GM19438 (cell line): ENCODE data around the gene BEND2.
"Not testable (repeated sequence)": the region's sequence is repeated elsewhere in the genome, so short reads cannot be mapped to it uniquely, and the experiment has no call there.

ENCODE experiments used
- ATAC-seq: cut with Tn5 transposase; IDR thresholded peaks from one replicate; pipeline ENCODE4 v1.9.1; 2021; ENCODE audit warnings: low read depth; ENCODE audit not compliant: unreplicated experiment

The BEND2 gene

DNA sequence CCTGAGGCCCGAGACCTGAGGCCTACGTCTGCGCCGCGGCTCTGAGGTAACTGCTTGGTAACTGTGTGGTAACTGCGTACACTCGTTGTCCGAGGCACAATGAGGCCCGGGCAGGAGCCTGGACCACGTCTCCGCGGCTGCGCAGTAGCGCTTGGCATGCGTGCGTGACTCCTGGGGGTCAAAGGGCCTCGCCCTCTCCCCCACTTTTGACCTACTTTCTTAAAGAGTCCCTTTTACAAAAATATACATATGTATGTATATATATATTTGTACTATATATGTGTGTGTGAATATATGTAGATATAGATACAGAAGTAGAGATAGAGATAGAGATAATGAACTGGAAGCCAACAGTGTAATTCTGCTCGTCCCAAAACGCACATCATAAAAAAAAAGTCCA, at the start of gene BEND2:
Gene BEND2 (minus strand): TSS at position 101 of the 400 bp plus-strand sequence. CDS start 136 bp downstream, outside the sequence.
- no peak for ATAC-seq

DNA sequence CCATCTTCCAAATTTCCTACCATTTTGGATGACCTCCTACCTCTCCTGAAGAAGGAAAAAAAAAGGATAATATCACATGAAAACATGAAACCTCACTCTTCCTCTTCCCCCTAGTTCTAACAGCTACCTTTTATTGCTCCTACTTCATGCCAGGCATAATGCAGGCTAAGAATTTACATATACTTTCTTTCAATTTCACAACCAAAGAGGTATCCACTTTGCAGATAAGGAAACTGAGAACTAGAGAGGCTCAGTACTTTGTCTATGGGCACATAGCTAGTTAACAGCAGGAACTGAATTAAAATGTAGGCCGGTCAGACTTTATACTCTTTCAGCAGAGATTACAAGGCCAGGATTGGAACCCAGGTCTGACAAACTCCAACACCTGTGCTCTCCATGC, 34.4 kb upstream of the BEND2 start:
- no peak for ATAC-seq

DNA sequence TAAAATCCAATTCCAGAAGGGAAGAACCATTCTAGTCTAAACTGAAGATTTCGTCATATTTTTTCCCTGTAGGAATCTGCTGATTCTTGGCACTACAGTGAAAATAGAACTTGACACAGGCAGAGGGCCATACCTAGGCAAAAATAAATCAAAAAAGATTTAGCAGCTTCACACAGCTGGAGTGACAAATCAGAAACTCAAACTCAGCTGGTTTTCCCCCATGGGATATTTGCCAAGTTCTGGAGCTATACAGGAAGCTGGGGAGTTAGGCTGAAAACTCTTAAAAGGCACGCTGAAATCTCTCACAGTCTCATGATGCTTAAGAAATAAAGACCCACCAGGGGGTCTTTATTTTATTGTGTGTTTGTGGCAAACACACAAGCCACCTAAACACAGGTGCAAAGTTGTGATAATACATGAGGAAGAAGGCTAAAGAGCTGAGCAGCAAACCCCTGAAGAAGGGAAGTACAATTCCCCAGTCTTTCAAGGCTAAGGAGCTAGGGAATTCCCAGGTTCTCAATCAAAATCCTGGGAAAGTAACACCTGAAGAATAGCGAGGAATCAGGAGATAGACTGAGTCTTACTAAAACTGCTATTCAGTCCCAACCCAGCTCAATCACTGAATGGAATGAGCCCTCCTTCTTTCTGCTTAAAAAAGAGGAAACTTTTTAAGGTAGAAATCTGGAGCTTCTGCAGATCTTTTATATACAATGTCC, 32.1 kb upstream of the BEND2 start:
- ATAC-seq, result no peak

DNA sequence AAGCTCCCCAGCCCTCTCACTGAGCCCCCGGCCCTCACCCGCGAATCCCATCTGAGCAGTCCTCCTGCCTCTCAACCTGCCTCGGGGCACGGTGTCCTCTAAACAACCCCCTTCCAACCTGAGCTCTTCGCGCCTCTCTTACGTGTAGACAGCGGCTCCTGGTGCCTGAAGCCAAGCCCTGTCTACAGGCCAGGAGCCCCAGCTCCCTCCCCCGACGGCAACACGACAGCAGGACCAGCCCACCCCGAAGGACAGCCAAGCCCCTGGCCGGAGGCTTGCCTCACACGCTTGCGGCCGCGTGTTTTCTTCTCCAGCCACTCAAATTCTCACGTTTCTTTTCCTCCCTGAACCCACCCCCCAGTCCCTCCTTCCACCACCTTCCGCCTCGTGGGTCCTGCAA, 9.0 kb upstream of the BEND2 start:
- ATAC-seq, result not testable (repeated sequence)

DNA sequence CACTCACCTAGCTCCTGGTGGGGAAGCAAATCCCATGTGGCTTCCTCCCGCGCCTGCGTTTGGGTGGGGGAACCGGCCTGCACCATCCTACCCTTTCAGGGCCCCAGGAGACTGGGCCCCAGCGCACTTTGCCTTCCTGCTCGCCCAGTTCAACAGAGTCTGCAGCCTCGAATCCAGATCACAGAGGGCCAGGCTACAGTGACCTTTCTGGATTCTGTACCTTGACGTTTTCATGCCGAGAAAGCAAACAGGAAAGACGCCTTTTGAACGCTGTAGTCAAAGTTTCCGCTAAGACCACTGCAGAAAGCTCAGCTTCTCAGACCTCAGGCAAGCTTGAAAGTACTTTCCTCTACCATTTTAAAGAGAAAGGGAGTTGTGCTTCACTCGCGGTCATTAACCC, 7.4 kb upstream of the BEND2 start:
- ATAC-seq, result no peak

DNA sequence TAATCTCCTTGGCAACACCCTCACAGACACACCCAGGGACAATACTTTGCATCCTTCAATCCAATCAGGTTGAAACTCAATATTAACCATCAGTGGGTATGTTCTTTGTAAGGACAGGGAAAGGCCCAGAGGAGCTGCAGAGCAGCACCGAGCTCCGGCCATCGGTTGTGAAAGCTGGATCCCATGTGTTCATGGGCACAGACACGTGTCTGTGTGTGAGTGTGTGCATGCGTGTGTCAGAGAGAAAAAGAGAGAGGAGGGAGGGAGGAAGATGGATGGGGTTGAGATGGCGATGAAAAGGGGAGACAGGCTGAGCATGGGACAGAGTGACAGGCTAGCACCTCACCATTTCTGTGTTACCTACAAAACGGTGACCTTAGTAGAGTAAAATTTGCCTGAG, 6.8 kb upstream of the BEND2 start:
- no peak for ATAC-seq

DNA sequence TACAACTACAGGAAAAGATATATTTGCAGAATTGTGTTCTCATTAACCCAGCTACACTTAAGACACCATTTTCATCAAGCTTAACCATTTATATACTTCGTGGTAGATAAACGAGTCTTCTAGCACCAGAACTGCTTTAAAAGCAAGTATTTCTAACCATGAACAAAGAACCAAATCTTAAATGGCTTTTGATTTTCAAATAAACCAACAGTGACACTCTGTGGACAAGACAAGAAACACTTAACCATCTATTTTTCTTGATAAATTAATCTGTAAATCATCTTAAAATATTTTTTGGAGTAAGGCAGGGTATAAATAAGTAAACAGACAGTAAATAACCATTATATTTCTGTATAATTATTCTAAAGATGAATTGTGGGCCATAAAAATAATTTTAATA, 10.2 kb downstream of the BEND2 start:
- ATAC-seq, result no peak

DNA sequence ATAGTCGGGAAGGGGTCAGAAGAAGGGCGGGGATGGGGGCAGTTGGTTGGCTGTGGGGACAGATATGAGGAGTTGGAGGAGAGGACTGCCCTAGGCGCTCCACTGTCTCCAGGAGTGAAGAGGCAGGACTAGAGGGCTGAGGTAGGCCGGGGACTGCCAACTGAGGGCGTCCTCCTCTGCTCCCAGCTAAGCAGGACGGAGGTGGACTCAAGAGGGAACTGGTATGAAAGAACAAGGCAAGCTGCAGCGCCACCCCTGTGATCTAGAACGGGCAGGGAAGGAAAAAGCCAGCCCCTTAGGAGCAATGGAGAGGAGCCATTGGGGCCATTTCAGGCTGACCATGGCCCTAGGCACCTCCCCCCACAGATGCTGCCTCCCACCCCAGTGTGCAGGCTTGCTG, 14.0 kb downstream of the BEND2 start:
- ATAC-seq, result no peak

DNA sequence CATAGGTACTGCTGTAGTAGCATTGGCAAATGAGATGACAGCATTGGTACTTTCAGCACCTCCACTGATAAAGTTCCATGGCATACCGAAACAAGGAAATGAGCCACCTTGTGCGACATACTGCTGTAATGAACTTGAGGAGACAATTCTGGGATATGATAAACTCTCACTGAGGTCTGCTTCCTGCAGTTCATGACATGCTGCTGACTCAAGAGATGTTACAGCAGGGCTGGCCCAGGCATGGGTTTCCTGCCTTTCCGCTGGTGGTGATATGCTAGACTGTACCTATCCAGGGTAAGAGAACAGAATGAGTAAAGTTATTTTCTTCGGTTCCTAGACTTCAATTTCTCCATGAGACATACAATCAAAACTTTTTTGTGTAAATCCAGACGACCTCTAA, 17.1 kb downstream of the BEND2 start:
- ATAC-seq, result no peak

DNA sequence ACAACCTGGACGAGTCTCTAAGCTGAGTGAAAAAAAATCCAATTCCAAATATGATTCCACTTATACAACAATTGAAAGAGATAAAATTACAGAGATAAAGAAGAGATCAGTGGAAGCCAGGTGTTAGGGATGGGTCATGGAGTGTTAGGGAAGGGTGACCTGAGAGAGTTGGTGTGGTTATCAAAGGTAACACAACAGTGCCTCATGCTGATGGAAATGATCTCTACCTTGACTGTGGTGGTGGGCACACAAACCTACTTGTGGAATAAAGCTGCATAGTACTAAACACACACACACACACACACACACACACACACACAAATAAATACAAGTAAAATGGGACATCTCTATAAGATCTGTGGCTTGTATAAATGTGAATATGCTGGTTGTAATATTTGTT, 26.0 kb downstream of the BEND2 start:
- no peak for ATAC-seq

DNA sequence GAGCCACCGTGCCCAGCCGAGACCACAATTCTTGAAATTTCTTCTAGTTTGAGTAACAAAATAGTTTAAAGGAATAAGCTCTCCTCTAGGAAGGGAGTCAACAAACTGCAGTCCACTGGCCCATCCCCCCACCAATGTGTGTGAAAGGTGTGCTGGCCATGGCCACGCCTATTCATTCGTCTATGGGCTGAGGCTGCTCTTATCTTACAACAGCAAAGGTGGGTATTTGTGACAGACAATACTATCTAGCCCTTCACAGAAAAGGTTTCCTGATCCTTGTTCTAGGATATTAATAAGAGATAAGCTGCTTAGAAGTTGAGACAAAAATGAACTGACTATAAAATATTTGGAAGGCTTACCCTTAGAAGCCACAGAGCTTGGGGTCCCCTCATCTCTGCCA, 41.2 kb downstream of the BEND2 start:
- ATAC-seq, result no peak

DNA sequence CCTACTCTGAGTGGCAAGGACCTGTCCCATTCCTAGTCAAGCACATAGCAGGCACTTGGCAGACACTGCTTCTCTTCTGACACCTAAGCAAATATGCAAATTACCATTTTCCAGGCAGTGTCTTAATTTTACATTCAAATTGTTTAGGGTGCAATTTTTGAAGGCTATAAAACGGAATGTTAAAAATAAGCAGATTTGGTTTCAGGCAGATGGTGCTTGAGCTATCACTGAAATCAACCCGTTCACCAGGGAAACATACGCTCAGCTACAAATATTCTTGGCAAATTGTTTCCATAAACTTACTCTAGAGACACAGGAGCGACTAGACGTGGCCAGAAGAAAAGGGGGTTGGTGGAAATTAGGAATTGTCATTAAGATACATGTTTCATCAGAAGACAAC, 45.7 kb downstream of the BEND2 start:
- no peak for ATAC-seq

DNA sequence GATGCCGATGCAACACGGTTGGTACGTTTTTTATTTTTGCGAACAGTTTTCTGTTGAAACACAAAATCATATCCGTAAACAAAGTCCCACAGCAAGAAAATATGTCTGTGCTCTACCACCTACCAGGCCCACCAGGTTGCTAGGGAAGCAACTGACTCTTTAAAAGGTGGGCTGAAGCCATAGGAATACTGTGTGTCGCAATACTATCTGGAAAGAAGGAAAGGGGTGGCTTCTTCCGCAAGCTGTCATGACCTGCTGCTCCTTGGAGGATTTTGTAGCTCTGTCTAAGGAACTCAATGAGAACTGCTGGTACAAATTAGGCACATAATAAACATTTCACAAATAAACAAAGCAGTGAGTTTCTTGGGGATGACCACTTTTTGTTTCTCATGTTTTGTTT, 46.5 kb downstream of the BEND2 start:
- no peak for ATAC-seq

DNA sequence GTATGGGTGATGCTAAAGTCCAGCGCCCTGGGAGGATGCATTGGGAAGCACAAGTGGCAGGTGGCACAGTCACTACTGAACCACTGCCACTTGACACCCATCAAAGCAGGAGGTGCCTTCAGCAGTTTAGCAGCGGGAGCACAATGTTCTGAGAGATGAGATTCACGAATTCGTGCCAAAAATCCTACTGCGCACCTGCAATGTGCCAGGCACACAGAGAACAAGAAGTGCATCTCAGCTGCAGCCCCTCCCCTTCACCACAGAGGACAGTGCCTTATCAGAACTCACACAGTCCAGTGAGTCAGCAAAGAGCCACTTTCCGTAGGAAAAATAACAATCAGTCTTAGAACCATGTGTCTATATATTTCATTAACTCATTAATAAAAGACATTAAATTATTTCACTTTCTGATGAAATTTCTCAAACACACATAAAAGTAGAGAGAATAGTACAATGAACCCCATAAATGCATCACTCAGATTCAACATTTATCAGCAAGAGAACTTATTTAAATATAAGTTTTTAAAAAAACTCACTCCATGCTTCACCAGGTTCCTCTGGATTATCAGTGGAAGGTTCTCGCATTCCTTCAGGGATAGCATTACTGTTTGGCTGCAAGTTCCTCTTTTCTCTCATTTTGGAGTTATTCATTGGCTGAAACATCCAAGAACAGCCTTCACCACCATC, 47.0 kb downstream of the BEND2 start:
- no peak for ATAC-seq

DNA sequence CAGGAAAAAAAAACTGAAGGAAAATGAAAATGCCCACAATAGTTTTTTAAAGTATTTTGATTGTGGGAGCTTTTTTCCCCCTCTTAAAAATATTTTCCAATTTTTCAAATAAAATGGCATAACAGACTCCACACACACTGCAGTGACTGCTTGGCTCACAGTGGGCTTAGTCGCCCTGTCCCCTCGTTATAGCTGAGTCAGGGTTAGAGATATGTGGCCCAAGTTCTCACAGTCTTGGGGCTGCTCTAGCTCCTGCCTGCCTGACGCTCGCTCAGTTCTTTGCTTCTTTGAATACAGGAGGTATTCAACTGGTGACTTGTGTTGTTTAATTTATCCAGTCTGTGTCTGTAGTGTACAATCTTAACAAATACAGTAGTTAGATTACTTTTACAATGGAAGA, 47.7 kb downstream of the BEND2 start:
- ATAC-seq, result no peak

DNA sequence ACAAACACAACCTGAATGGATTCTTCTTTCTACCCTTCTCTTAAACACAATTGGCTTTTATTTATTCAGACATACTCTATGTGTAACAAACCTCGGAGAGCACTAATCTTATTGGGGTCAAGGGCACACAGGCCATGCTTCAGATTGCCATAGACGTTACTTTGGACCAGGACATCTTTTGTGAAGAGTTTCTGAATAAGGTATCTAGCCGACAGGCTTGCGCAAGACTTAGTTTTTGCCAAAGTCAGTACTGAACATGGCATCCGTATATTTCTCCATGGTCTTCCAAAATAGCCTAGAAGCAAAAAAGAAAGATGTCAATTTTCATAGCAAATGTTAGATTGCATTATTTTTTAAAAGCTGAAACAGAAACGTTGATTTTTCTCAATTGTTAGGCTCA, 49.8 kb downstream of the BEND2 start:
- ATAC-seq, result no peak

DNA sequence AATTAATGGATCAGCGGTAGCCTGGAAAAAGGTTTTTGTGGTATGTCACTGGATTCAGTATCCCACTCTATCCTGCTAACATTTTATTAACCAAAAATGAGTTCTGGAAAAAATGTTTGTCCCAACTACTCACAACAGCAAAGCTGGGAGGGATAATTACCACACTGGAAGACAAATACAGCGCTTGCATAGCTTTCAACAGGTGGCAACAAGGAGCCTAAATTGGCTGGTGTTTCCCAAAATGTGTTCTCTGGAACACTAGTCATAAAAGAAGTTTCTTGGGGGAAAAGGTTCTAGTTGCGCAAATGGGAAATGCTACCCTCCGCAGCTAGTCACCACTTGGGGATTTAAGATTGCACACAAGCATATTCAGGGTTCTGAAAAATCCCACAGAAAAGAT, 54.6 kb downstream of the BEND2 start:
- ATAC-seq, result no peak

DNA sequence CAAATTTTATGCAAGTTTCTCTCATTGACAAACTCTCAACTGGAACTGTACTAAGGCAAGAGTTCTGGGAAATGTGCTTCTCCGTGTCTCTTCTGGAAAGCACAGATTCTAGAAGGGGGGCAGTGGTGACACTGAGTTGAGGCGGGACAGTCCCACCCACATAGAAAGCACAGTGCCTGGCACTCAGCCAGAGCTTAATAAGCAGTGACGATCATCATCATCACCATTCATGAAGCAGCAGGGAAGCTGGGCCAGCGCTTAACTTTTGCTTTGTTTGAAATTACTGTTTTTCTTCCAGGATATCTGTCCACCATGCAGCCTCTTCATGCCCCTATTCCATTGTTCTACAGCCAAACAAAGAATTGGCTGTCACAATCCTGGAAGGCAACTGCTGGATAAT, 60.3 kb downstream of the BEND2 start:
- ATAC-seq, result no peak

DNA sequence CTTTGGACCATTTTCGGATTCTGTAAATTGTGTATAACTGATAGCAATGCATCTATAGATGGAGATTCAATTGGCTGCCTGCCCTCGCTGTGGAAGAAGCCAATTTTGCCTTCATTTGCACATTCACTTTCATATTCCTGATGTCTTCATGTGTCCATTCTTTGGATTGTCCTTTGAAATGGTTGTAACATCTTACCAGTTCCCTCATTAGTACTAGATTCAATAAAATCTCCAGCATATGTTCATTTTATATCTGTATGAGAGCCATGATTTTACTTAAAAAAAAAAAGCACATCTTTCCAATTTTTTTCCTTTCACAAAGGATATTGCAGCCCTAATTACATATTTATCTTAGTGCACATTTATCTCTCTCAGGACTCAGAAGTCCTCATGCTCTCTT, 61.7 kb downstream of the BEND2 start:
- ATAC-seq, result no peak

DNA sequence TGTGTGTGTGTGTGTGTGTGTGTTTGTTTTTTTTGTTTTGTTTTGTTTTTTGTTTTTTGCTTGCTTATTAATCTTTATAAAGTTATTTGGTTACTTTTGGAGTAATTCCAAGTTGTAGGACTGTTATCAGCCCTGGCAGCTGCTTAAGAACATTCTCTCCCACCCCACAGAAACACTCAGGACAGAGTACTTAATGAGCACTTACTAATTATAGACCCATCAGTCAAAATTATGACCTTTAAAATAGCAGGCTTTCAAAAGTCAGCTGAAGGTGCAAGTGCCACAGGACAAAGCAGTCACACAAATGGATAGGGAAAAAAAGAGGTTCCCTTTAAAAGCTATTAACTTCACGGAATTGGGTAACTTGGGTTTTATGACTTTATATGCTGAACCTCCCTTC, 69.0 kb downstream of the BEND2 start:
- no peak for ATAC-seq

DNA sequence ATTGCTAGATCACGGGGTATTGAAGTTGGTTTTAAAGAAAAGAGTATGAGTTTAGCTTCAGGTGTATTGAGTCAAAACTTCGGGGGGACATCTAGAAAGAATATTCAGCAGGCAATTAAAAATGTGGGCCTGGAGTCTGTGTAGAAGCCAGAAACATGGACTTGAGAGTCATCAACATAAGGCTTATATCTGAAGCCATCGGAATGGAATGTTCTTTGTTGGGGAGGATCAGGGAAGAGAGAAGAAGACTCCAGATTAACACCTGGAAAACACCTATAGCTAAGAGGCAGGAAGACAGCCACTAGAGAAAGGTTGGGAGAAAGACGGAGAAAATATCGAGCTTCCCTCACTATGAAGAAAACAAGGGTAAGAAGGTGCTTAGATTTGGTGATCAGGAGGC, 69.5 kb downstream of the BEND2 start:
- no peak for ATAC-seq

DNA sequence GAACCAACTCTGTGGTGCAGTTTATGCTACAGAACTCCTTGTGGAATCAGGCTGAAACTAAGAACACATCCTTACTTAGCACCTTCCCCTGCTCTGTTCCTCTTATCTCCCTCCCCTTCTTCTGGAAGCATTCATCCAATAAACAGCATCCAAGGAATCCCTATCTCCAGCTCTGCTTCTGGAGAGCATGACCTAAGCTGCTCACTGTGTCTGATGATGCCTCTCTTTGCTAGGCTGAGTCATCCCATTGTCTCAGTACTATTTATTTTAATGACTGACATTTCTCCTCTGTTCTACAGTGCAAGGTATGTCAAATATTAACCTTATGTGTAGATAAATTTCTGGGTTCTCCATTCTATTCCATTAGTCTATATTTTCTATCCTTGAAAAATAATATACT, 71.2 kb downstream of the BEND2 start:
- no peak for ATAC-seq
